Mesenchymal stem cell (in vitro differentiated cells and primary cell): ENCODE measurements around the gene GAPDHS.
A peak's percentile ranks its signal among the peaks of the same experiment; 100 is the strongest.

ENCODE experiments used
- DNase-seq: peaks from one replicate; pipeline ENCODE4 v3.0.0-alpha.2; 2013
- H2AFZ ChIP-seq: one replicate; pipeline ENCODE4 v1.6.1; 2013; ENCODE audit warnings: low read depth, mild to moderate bottlenecking, control low read depth, inconsistent platforms, low read length, moderate library complexity
- H2AK5ac ChIP-seq: 2 replicates; pipeline ENCODE4 v1.6.1; 2013; ENCODE audit warnings: low read length, moderate library complexity, mild to moderate bottlenecking, inconsistent platforms; ENCODE audit not compliant: severe bottlenecking
- H2BK120ac ChIP-seq: one replicate; pipeline ENCODE4 v1.6.1; 2013; ENCODE audit warnings: low read depth, mild to moderate bottlenecking, inconsistent platforms, low read length, moderate library complexity
- H2BK12ac ChIP-seq, 2 experiments: one replicate each; pipeline ENCODE4 v1.6.1; 2013; ENCODE audit warnings: inconsistent platforms in 2 of 2, low read length in 2 of 2, mild to moderate bottlenecking in 2 of 2, moderate library complexity in 2 of 2, control low read depth in 1 of 2
- H2BK15ac ChIP-seq: one replicate; pipeline ENCODE4 v1.6.1; 2013; ENCODE audit warnings: mild to moderate bottlenecking, low read depth, inconsistent platforms; ENCODE audit not compliant: poor library complexity, severe bottlenecking
- H2BK5ac ChIP-seq: 2 replicates; pipeline ENCODE4 v1.6.1; 2013; ENCODE audit warnings: low read depth, mild to moderate bottlenecking, low read length, control low read depth, inconsistent platforms; ENCODE audit not compliant: poor library complexity, severe bottlenecking
- H3K14ac ChIP-seq, 2 experiments: one replicate each; pipeline ENCODE4 v1.6.1; 2013; ENCODE audit warnings: inconsistent platforms in 2 of 2, low read length in 2 of 2, control low read depth in 1 of 2, mild to moderate bottlenecking in 1 of 2, moderate library complexity in 1 of 2
- H3K18ac ChIP-seq, 2 experiments: one replicate each; pipeline ENCODE4 v1.6.1; 2013; ENCODE audit warnings: inconsistent platforms in 2 of 2, low read length in 2 of 2, control low read depth in 1 of 2, low read depth in 1 of 2, mild to moderate bottlenecking in 1 of 2
- H3K23ac ChIP-seq, 2 experiments: one replicate each; pipeline ENCODE4 v1.6.1; 2013; ENCODE audit warnings: inconsistent platforms in 2 of 2, low read length in 2 of 2, mild to moderate bottlenecking in 2 of 2, moderate library complexity in 2 of 2, control low read depth in 1 of 2
- H3K27ac ChIP-seq: 2 replicates; pipeline ENCODE4 v1.5.1; 2013; ENCODE audit warnings: mild to moderate bottlenecking, moderate library complexity, low read length, control low read depth, inconsistent platforms; ENCODE audit not compliant: poor library complexity, severe bottlenecking
- H3K27me3 ChIP-seq, 2 experiments: 2 replicates each; pipeline versions ENCODE4 v1.6.1 to v1.7.0; 2013; ENCODE audit warnings: low read length in 2 of 2, mild to moderate bottlenecking in 2 of 2, moderate library complexity in 2 of 2, control low read depth in 1 of 2, inconsistent platforms in 1 of 2; ENCODE audit not compliant: control insufficient read depth in 1 of 2, insufficient read depth in 1 of 2
- H3K36me3 ChIP-seq, 2 experiments: 2 replicates each; pipeline versions ENCODE4 v1.6.1 to v1.7.0; 2013; ENCODE audit warnings: low read length in 2 of 2, control low read depth in 1 of 2, inconsistent platforms in 1 of 2, low read depth in 1 of 2, mild to moderate bottlenecking in 1 of 2; ENCODE audit not compliant: insufficient read depth in 2 of 2, control insufficient read depth in 1 of 2
- H3K4ac ChIP-seq, 2 experiments: one replicate each; pipeline ENCODE4 v1.6.1; 2013; ENCODE audit warnings: inconsistent platforms in 2 of 2, low read length in 2 of 2, mild to moderate bottlenecking in 2 of 2, moderate library complexity in 2 of 2, control low read depth in 1 of 2, low read depth in 1 of 2
- H3K4me1 ChIP-seq: 2 replicates; pipeline ENCODE4 v1.6.1; 2013; ENCODE audit warnings: low read depth, low read length, control low read depth; ENCODE audit not compliant: control insufficient read depth, insufficient read depth
- H3K4me2 ChIP-seq: 2 replicates; pipeline ENCODE4 v1.6.1; 2013; ENCODE audit warnings: low read length, mild to moderate bottlenecking, inconsistent platforms; ENCODE audit not compliant: poor library complexity, severe bottlenecking
- H3K4me3 ChIP-seq, 2 experiments: 2 replicates each; pipeline versions ENCODE4 v1.5.1 to v1.7.0; 2013; ENCODE audit warnings: low read length in 2 of 2, mild to moderate bottlenecking in 2 of 2, control low read depth in 1 of 2, low read depth in 1 of 2; ENCODE audit not compliant: insufficient read depth in 1 of 2
- H3K79me1 ChIP-seq: replicated peaks from 2 replicates; pipeline ENCODE4 v1.6.1; 2013; ENCODE audit warnings: mild to moderate bottlenecking, control low read depth, low read length, inconsistent platforms; ENCODE audit not compliant: poor library complexity, severe bottlenecking
- H3K9ac ChIP-seq: 2 replicates; pipeline ENCODE4 v1.7.0; 2013; ENCODE audit warnings: mild to moderate bottlenecking, low read length, moderate library complexity
- H3K9me3 ChIP-seq: 2 replicates; pipeline ENCODE4 v1.7.0; 2013; ENCODE audit warnings: mild to moderate bottlenecking, low read length; ENCODE audit not compliant: control insufficient read depth
- H4K8ac ChIP-seq: one replicate; pipeline ENCODE4 v1.6.1; 2013; ENCODE audit warnings: inconsistent platforms, mild to moderate bottlenecking, low read length, moderate library complexity
- H4K91ac ChIP-seq: one replicate; pipeline ENCODE4 v1.6.1; 2013; ENCODE audit warnings: mild to moderate bottlenecking, low read length, inconsistent platforms
- WGBS: methylation state at CpG from one replicate; pipeline ENCODE4 v1.1.7; 2013; ENCODE audit warnings: mixed read lengths; 5-methylcytosine and 5-hydroxymethylcytosine counted together

The GAPDHS gene

GRCh38 chr19:35510626-35510964 lies 22.7 kb upstream of the GAPDHS start:
- no peak overlapping the region for H3K4ac ChIP-seq
- 38% methylated on average over 11 of the region's 15 CpGs for WGBS
- H4K8ac ChIP-seq: no peak overlapping the region
- H3K9ac ChIP-seq: no peak overlapping the region
- peaks cover 14% of the 10 kb centered on the region for H3K4me1 ChIP-seq
- H2AFZ ChIP-seq: no peak overlapping the region
- no peak for DNase-seq
- peak overlapping the region in 1 of 2 experiments; percentile 77 for H3K4me3 ChIP-seq
- no peak overlapping the region for H3K4me2 ChIP-seq
- no peak overlapping the region for H3K18ac ChIP-seq
- H3K79me1 ChIP-seq: no peaks in the 10 kb centered on the region
- no peak overlapping the region for H2BK5ac ChIP-seq
- no peak overlapping the region for H3K27ac ChIP-seq
- no peaks in the 10 kb centered on the region for H3K9me3 ChIP-seq
- H2BK15ac ChIP-seq: no peak overlapping the region
- H2AK5ac ChIP-seq: no peak overlapping the region
- H3K27me3 ChIP-seq: peaks cover 42 to 75% of the 10 kb centered on the region in 2 experiments
- no peak overlapping the region for H3K14ac ChIP-seq
- no peak overlapping the region for H2BK12ac ChIP-seq
- H3K36me3 ChIP-seq: peaks cover 0 to 1% of the 10 kb centered on the region in 2 experiments
- H3K23ac ChIP-seq: peak overlapping the region in 1 of 2 experiments; percentile 64
- H2BK120ac ChIP-seq: no peak overlapping the region
- H4K91ac ChIP-seq: no peak overlapping the region

GRCh38 chr19:35511337-35511736 lies 21.9 kb upstream of the GAPDHS start:
- Histone ChIP-seq H2BK15ac (no peak overlapping the region), H3K36me3 (no peaks in the 10 kb centered on the region), H2BK5ac (no peak overlapping the region), H3K4ac (no peak overlapping the region), H2BK12ac (no peak overlapping the region), H3K9me3 (no peaks in the 10 kb centered on the region), H3K14ac (no peak overlapping the region), H3K27me3 (peaks cover 35 to 74% of the 10 kb centered on the region in 2 experiments), H3K4me1 (peaks cover 14% of the 10 kb centered on the region), H3K4me2 (no peak overlapping the region), H3K23ac (no peak overlapping the region), H2AFZ (no peak overlapping the region), H2BK120ac (no peak overlapping the region), H3K18ac (no peak overlapping the region), H3K27ac (no peak overlapping the region), H3K9ac (no peak overlapping the region), H4K91ac (no peak overlapping the region), H2AK5ac (no peak overlapping the region), H3K4me3 (no peak overlapping the region), H3K79me1 (no peaks in the 10 kb centered on the region), H4K8ac (no peak overlapping the region)
- WGBS: 84% methylated on average over 7 of the region's 7 CpGs
- DNase-seq: no peak

GRCh38 chr19:35512831-35513627 lies 20.2 kb upstream of the GAPDHS start:
- H3K36me3 ChIP-seq: no peaks in the 10 kb centered on the region
- H3K14ac ChIP-seq: peak overlapping the region in 1 of 2 experiments; percentile 35
- peaks cover 14% of the 10 kb centered on the region for H3K4me1 ChIP-seq
- H2BK5ac ChIP-seq: no peak overlapping the region
- H3K4me3 ChIP-seq: peak overlapping the region in 1 of 2 experiments; percentile 51
- no peak overlapping the region for H3K4me2 ChIP-seq
- no peaks in the 10 kb centered on the region for H3K9me3 ChIP-seq
- H4K91ac ChIP-seq: no peak overlapping the region
- H3K9ac ChIP-seq: no peak overlapping the region
- H3K4ac ChIP-seq: no peak overlapping the region
- no peak overlapping the region for H3K18ac ChIP-seq
- 81% methylated on average over 15 of the region's 15 CpGs for WGBS
- DNase-seq: no peak
- H2AFZ ChIP-seq: no peak overlapping the region
- no peak overlapping the region for H2BK120ac ChIP-seq
- H2BK12ac ChIP-seq: no peak overlapping the region
- H3K27ac ChIP-seq: no peak overlapping the region
- H2AK5ac ChIP-seq: no peak overlapping the region
- peaks cover 27 to 63% of the 10 kb centered on the region in 2 experiments for H3K27me3 ChIP-seq
- H3K79me1 ChIP-seq: no peaks in the 10 kb centered on the region
- H3K23ac ChIP-seq: no peak overlapping the region
- peak overlapping the region; percentile 15 for H4K8ac ChIP-seq
- H2BK15ac ChIP-seq: no peak overlapping the region

- Histone ChIP-seq H2AK5ac (no peak within 1 kb of the TSS), H3K4me2 (no peak within 1 kb of the TSS), H2AFZ (no peak within 1 kb of the TSS), H3K4me1 (peaks cover 18% of the 10 kb centered on the region), H3K18ac (peak within 1 kb of the TSS in 1 of 2 experiments; percentile 41), H4K91ac (no peak within 1 kb of the TSS), H3K27me3 (peaks cover 23 to 56% of the 10 kb centered on the region in 2 experiments), H2BK15ac (peak within 1 kb of the TSS; percentile 60), H3K79me1 (no peaks in the 10 kb centered on the region), H3K27ac (no peak within 1 kb of the TSS), H3K4me3 (peak within 1 kb of the TSS in 1 of 2 experiments; percentile 60), H2BK120ac (no peak within 1 kb of the TSS), H2BK5ac (no peak within 1 kb of the TSS), H3K14ac (peak within 1 kb of the TSS in 1 of 2 experiments; percentile 35), H3K36me3 (no peaks in the 10 kb centered on the region), H3K23ac (no peak within 1 kb of the TSS), H2BK12ac (peak within 1 kb of the TSS in 1 of 2 experiments; percentile 47), H4K8ac (peak within 1 kb of the TSS; percentile 15), H3K9me3 (no peaks in the 10 kb centered on the region), H3K4ac (no peak within 1 kb of the TSS), H3K9ac (peak within 1 kb of the TSS; percentile 74)
- peak; percentile 71 for DNase-seq
- 23% methylated on average over 15 of the region's 15 CpGs for WGBS
Observed at GRCh38 chr19:35513628-35514281, 19.5 kb upstream of the GAPDHS start, which contains the start of gene DMKN. TSS of gene DMKN (minus strand) at chr19:35513649. CDS start at chr19:35513475, 174 bp downstream.
